Body of pancreas (tissue), 4 donors: Measurements from ENCODE around the gene SEMA3D. TPM values are rescaled to one million over a fixed set of nuclear protein-coding genes. Genes with fewer than 3 reads are reported as not detected.
A peak's percentile ranks its signal among the peaks of the same experiment; 100 is the strongest.

ENCODE experiments used
- ATAC-seq: fragments of 150-250 bp; one replicate; pipeline ENCODE4 v1.9.1; 2016
- DNase-seq, 4 donors: peaks; one replicate each; pipeline ENCODE4 v3.0.0-alpha.2; 2019
- H3K27ac ChIP-seq, 4 donors: fragments of 200-600 bp; sonication (generic); 1 replicate in 3 of 4; 2 replicates in 1 of 4; pipeline versions ENCODE4 v1.5.1 to v1.6.1; 2016 to 2019; ENCODE audit warnings: mild to moderate bottlenecking in 1 of 4, mixed read lengths in 1 of 4, moderate library complexity in 1 of 4
- H3K27me3 ChIP-seq, 2 donors: fragments of 200-600 bp; sonication (generic); one replicate each; pipeline ENCODE4 v1.6.0; 2016; ENCODE audit warnings: mild to moderate bottlenecking in 1 of 2
- H3K36me3 ChIP-seq, 2 donors: fragments of 200-600 bp; sonication (generic); replicated peaks in 1 of 2; 2 replicates each; pipeline ENCODE4 v1.5.1; 2016; ENCODE audit warnings: low read depth in 2 of 2; ENCODE audit not compliant: insufficient read depth in 1 of 2
- H3K4me1 ChIP-seq: fragments of 200-600 bp; sonication (generic); one replicate; pipeline ENCODE4 v1.6.0; 2016
- H3K4me3 ChIP-seq, 2 donors: fragments of 200-600 bp; sonication (generic); 1 replicate in 1 of 2; 2 replicates in 1 of 2; pipeline ENCODE4 v1.5.1; 2016 to 2019
- H3K9me3 ChIP-seq, 3 donors: fragments of 200-600 bp; sonication (generic); 1 replicate in 2 of 3; 2 replicates in 1 of 3; pipeline ENCODE4 v1.5.1; 2016
- POLR2A ChIP-seq, 3 donors: fragments of 450-650 bp; IDR thresholded peaks; one replicate each; pipeline ENCODE4 v1.6.1; 2016; ENCODE audit warnings: antibody characterized with exemption in 3 of 3, mild to moderate bottlenecking in 2 of 3
- WGBS, 2 donors: methylation state at CpG; one replicate each; pipeline ENCODE4 v1.1.5; 2017; 5-methylcytosine and 5-hydroxymethylcytosine counted together
- intact Hi-C: fragments of 100-400 bp; cut with DNase I; formaldehyde crosslinking; loops from one replicate; pipeline ENCODE4 v1.15.1; 2023
- total RNA-seq, 2 donors: library from RNA; depleted of rRNA; stranded (reverse); fragments of >200 nt; gene quantifications; one replicate each; pipeline ENCODE4 v1.1.0, GENCODE V29; 2016
- TF ChIP-seq, protein P1 (sequence below), 7 experiments: fragments of 450-650 bp in 4 of 7; fragments of 200-600 bp in 3 of 7; sonication (generic) in 3 of 7; IDR thresholded peaks; one replicate each; pipeline ENCODE4 v1.5.1; 2016 to 2019; ENCODE audit warnings: antibody characterized with exemption in 7 of 7

The SEMA3D gene
- total RNA-seq, 2 donors from 2014 or later, result 0.66 to 1.3 TPM

DNA sequence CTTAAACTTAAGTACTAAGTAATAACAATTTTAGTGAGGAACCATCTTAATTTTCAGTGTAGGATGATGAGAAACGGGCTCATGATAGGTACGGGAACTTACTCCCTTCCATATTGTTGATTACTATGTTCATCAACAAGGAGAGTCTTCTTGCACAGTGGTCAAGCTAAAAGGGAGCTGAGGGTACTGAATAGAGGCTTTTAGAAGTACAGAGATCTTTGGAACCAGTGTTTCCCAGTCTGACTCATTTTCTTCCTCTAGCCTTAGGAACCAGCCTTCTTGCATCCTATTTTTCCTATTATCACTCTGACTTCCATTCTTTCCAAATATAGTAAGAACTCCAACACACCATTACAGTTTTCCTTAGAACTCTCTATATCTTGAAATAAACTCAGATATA lies 17.6 kb upstream of the SEMA3D start:
- 26 to 48% methylated on average over 2 of the region's 2 CpGs for WGBS, 2 donors
- intact Hi-C loops, result no loop called here
- no peak for TF ChIP-seq POLR2A (IDR thresholded peaks at IDR 0.05)
- TF ChIP-seq, protein P1, sequence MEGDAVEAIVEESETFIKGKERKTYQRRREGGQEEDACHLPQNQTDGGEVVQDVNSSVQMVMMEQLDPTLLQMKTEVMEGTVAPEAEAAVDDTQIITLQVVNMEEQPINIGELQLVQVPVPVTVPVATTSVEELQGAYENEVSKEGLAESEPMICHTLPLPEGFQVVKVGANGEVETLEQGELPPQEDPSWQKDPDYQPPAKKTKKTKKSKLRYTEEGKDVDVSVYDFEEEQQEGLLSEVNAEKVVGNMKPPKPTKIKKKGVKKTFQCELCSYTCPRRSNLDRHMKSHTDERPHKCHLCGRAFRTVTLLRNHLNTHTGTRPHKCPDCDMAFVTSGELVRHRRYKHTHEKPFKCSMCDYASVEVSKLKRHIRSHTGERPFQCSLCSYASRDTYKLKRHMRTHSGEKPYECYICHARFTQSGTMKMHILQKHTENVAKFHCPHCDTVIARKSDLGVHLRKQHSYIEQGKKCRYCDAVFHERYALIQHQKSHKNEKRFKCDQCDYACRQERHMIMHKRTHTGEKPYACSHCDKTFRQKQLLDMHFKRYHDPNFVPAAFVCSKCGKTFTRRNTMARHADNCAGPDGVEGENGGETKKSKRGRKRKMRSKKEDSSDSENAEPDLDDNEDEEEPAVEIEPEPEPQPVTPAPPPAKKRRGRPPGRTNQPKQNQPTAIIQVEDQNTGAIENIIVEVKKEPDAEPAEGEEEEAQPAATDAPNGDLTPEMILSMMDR (IDR thresholded peaks at IDR 0.05), result no peak
- DNase-seq, result no peak
- ATAC-seq, result no peak
- no peaks in the 10 kb centered on the region for H3K9me3 ChIP-seq
- no peak overlapping the region for H3K27ac ChIP-seq
- H3K36me3 ChIP-seq, result no peaks in the 10 kb centered on the region
- no peak overlapping the region for H3K4me3 ChIP-seq
- no peaks in the 10 kb centered on the region for H3K4me1 ChIP-seq
- H3K27me3 ChIP-seq, result no peaks in the 10 kb centered on the region

DNA sequence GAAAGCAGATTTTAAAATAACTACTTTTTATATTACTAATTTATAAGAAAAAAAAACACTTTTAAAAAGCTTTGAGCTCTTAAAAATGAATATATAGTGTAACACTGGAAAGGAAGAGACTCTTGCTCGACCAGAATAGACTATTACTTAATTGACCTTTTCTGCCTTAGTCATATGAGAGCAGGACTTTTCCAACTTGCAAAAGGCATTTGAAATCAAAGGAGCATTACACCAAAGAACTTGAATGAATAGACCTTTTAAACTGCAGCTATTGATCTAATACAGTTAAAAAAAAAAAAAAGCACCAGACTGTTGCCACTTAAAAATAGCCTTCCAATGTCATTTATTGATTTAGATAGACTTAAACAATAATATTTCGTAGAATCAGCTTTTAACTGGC lies 17.2 kb upstream of the SEMA3D start:
- no peaks in the 10 kb centered on the region for H3K4me1 ChIP-seq
- no peaks in the 10 kb centered on the region for H3K27me3 ChIP-seq
- intact Hi-C loops, result no loop called here
- no peak for DNase-seq
- no peaks in the 10 kb centered on the region for H3K9me3 ChIP-seq
- TF ChIP-seq, protein P1 (IDR thresholded peaks at IDR 0.05), result no peak
- TF ChIP-seq POLR2A (IDR thresholded peaks at IDR 0.05), result no peak
- H3K36me3 ChIP-seq, result no peaks in the 10 kb centered on the region
- no peak for ATAC-seq
- 23 to 26% methylated on average over 2 of the region's 2 CpGs for WGBS, 2 donors
- no peak overlapping the region for H3K4me3 ChIP-seq
- no peak overlapping the region for H3K27ac ChIP-seq

DNA sequence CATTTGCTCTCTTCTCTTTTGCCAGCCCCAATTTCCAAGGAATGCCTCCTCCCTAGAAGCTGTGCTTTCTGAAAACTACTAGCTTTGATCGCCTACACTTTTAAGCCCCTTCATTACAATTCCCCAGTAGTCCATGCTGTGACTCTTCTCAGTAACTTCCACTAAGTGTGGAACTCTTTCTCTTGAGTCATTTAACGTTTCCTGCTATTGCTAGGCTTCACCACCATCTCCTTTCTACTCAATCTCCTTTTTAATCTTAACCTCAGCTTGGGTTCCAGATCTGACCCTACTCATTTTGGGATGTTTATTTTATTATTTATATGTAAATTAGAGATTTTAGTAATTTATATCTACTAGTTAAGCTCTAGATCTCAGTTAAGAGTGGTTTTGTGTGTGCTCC lies 14.4 kb upstream of the SEMA3D start:
- Histone ChIP-seq H3K27ac (no peak overlapping the region), H3K4me1 (no peaks in the 10 kb centered on the region), H3K4me3 (no peak overlapping the region), H3K9me3 (no peaks in the 10 kb centered on the region), H3K27me3 (no peaks in the 10 kb centered on the region), H3K36me3 (no peaks in the 10 kb centered on the region)
- intact Hi-C loops, result no loop called here
- ATAC-seq (no peak), DNase-seq (no peak)
- TF ChIP-seq, protein P1 (IDR thresholded peaks at IDR 0.05), result no peak
- no peak for TF ChIP-seq POLR2A (IDR thresholded peaks at IDR 0.05)
- WGBS, 2 donors, result 69 to 74% methylated on average over 2 of the region's 2 CpGs

DNA sequence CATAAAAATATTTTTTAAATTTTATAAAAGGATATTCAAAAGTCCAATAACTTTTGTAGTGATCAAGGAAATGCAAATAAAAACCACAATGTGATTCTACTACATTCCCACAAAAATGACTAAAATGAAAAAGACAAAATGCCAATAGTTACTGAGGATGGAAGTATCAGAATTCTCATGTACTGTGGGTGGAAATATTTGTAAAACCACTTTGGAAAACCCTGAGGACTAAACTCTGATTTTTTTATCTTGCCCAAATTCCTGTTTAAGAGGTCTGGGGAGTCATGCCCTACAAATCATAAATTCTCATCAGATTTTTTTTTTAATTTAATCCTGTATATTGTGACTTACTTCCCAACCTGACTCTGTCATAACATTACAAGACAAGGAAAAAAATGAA lies 9.8 kb upstream of the SEMA3D start:
- no peaks in the 10 kb centered on the region for H3K27me3 ChIP-seq
- no peak overlapping the region for H3K4me3 ChIP-seq
- ATAC-seq (no peak), DNase-seq (no peak)
- TF ChIP-seq POLR2A (IDR thresholded peaks at IDR 0.05), result no peak
- TF ChIP-seq, protein P1 (IDR thresholded peaks at IDR 0.05), result no peak
- H3K36me3 ChIP-seq, result no peaks in the 10 kb centered on the region
- H3K27ac ChIP-seq, result no peak overlapping the region
- H3K4me1 ChIP-seq, result no peaks in the 10 kb centered on the region
- intact Hi-C loops, result no loop called here
- H3K9me3 ChIP-seq, result no peaks in the 10 kb centered on the region

DNA sequence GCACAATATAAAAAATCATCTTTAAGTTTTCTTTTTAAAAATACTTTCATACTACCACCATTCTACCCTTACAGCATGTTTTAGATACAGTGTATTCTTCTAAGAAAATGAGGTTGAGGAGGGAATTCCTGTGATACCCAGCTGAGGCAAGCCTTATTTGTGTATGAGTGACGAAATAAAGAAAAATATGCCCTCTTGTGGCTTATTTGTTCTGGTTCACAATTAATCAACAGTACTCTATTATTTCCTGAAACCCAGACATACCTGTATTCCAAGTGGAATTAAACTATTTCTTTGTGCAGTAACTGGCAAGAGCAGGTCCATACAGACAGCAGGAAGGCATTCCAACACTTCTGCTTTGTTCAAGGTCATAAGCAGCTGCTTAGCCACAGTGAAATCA lies 4.5 kb upstream of the SEMA3D start:
- peak; percentile 64 for ATAC-seq
- TF ChIP-seq POLR2A (IDR thresholded peaks at IDR 0.05), result no peak
- TF ChIP-seq, protein P1 (IDR thresholded peaks at IDR 0.05), result peak in 6 of 7 experiments; percentile 7 to 42 (median 25)
- no peaks in the 10 kb centered on the region for H3K36me3 ChIP-seq
- H3K27ac ChIP-seq, result no peak overlapping the region
- intact Hi-C loops, result no loop called here
- H3K9me3 ChIP-seq, result no peaks in the 10 kb centered on the region
- no peaks in the 10 kb centered on the region for H3K27me3 ChIP-seq
- peaks cover 11% of the 10 kb centered on the region for H3K4me1 ChIP-seq
- DNase-seq, result no peak
- WGBS, 2 donors, result 4 to 11% methylated on average over 1 of the region's 1 CpG
- H3K4me3 ChIP-seq, result no peak overlapping the region
